H1 (cell line): ENCODE measurements around the gene MROH2A. TPM values are rescaled to one million over a fixed set of nuclear protein-coding genes. Genes with fewer than 3 reads are reported as not detected.

Source experiments
- CEBPB ChIP-seq: IDR thresholded peaks from 2 replicates; pipeline ENCODE4 v1.6.1; 2012; ENCODE audit warnings: low read depth, low read length
- CHD7 ChIP-seq: fragments of 300-600 bp; sonication (generic); IDR thresholded peaks from 2 replicates; pipeline ENCODE4 v1.7.1; 2012; ENCODE audit warnings: low read length, moderate library complexity, mild to moderate bottlenecking, inconsistent platforms; ENCODE audit not compliant: insufficient replicate concordance
- CTBP2 ChIP-seq: IDR thresholded peaks from 2 replicates; pipeline ENCODE4 v1.7.0; 2011; ENCODE audit warnings: borderline replicate concordance, mild to moderate bottlenecking, moderate library complexity, mixed read lengths, low read length; ENCODE audit not compliant: insufficient read depth, insufficient read length
- PHF8 ChIP-seq: fragments of 200-600 bp; sonication (generic); conservative IDR thresholded peaks from 2 replicates; pipeline ENCODE4 v1.7.1; 2012; ENCODE audit warnings: low read depth, mild to moderate bottlenecking, inconsistent platforms, low read length, moderate library complexity
- SIN3A ChIP-seq, 2 experiments: IDR thresholded peaks in 1 of 2; conservative IDR thresholded peaks in 1 of 2; 2 replicates each; pipeline ENCODE4 v1.6.1; 2011 to 2012; ENCODE audit warnings: low read length in 2 of 2, improper control_type of control experiment in 1 of 2, low read depth in 1 of 2, mild to moderate bottlenecking in 1 of 2
- polyA plus RNA-seq, 7 experiments: library from polyadenylated mRNA; depleted of rRNA in 3 of 7; stranded (reverse) in 5 of 7; unstranded in 2 of 7; fragments of >200 nt in 5 of 7; fragments of 200-250 nt in 2 of 7; gene quantifications; 1 replicate in 5 of 7; 2 replicates in 1 of 7; 4 replicates in 1 of 7; pipeline versions ENCODE4 v1.2.1 to v1.2.3, GENCODE V29; 2011 to 2013; ENCODE audit warnings: missing spikeins in 2 of 7, mixed read lengths in 2 of 7
- total RNA-seq: library from RNA; stranded (reverse); fragmentation: NEBNext Ultra II Directional; extraction: Animal tissue kit (Norgen Biotek cat#: 25700); gene quantifications from 2 replicates; pipeline ENCODE4 v1.2.1, GENCODE V29; 2021
- TF ChIP-seq, protein P1 (sequence below): IDR thresholded peaks from 2 replicates; pipeline ENCODE4 v1.6.1; 2012; ENCODE audit warnings: low read length, inconsistent platforms

The MROH2A gene
- total and polyA plus RNA-seq, 2 of the 8 experiments (the other 6 are each of a cell fraction or from before 2014, with no cell fraction given) = not detected

DNA sequence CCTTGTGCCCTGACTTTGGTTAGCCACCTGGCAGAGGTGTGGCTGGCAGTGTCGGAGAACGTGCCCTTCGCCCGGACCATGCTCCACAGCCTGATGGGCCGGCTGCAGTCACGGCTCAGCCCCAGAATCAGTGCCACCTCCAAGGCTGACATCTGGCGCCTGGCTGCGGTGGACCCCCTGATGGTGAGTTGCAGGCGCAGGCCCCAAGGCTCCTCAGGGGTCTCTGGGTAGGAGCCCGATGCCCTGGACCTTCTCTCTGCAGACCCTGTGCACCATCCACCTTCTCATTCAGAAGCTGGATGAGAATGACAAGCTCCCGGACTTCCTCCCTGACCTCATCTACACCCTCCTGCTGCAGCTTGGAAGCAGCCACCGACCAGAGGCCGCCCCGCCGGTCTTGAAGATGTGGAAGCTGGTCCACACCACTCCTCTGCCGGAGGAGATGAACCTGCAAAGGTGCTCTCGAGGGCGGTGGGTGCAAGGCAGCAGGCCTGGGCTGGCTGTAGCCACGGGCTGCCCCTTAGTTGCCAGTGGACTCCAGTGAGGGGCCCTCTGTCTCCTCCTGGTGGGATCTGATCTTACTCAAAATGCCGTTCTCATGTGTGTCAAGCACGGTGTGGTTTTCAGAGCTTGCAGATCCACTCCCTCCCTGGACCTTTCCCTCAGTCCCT, 44.1 kb downstream of the MROH2A start (continued):
- no peak for TF ChIP-seq CHD7
- TF ChIP-seq PHF8 = no peak
- TF ChIP-seq SIN3A (conservative IDR thresholded peaks at IDR 0.05 in 1 of 2, IDR thresholded peaks at IDR 0.05 in 1 of 2; ENCODE audit: low read depth in 1 of 2, low read length in 2 of 2) = no peak
- no peak for TF ChIP-seq CTBP2
- TF ChIP-seq, protein P1, sequence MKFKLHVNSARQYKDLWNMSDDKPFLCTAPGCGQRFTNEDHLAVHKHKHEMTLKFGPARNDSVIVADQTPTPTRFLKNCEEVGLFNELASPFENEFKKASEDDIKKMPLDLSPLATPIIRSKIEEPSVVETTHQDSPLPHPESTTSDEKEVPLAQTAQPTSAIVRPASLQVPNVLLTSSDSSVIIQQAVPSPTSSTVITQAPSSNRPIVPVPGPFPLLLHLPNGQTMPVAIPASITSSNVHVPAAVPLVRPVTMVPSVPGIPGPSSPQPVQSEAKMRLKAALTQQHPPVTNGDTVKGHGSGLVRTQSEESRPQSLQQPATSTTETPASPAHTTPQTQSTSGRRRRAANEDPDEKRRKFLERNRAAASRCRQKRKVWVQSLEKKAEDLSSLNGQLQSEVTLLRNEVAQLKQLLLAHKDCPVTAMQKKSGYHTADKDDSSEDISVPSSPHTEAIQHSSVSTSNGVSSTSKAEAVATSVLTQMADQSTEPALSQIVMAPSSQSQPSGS = no peak
- no peak for TF ChIP-seq CEBPB
- TF ChIP-seq, all 59 proteins: peak for 0
